Adrenal gland (tissue), 12 donors: Measurements from ENCODE around the gene CHRNA3. TPM values are rescaled to one million over a fixed set of nuclear protein-coding genes. Genes with fewer than 3 reads are reported as not detected.

ENCODE experiments used
- DNase-seq, 7 donors: peaks; one replicate each; pipeline ENCODE4 v3.0.0-alpha.2; 2019 to 2020
- H3K27ac ChIP-seq, 5 donors: fragments of 200-600 bp; sonication (generic) in 4 of 5; 1 replicate in 3 of 5; 2 replicates in 2 of 5; pipeline versions ENCODE4 v1.5.1 to v1.8.0; 2016 to 2020; ENCODE audit warnings: mild to moderate bottlenecking in 1 of 5
- H3K27me3 ChIP-seq: fragments of 200-600 bp; 2 replicates; pipeline ENCODE4 v1.8.0; 2021
- H3K36me3 ChIP-seq, 2 donors: fragments of 200-600 bp; replicated peaks in 1 of 2; 1 replicate in 1 of 2; 2 replicates in 1 of 2; pipeline versions ENCODE4 v1.5.1 to v1.8.0; 2018 to 2022
- H3K4me1 ChIP-seq, 2 donors: fragments of 200-600 bp; replicated peaks in 1 of 2; 1 replicate in 1 of 2; 2 replicates in 1 of 2; pipeline versions ENCODE4 v1.5.1 to v1.8.0; 2018 to 2021
- H3K4me3 ChIP-seq, 4 donors: fragments of 200-600 bp; sonication (generic) in 3 of 4; one replicate each; pipeline ENCODE4 v1.5.1; 2016 to 2018
- H3K9me3 ChIP-seq, 3 donors: fragments of 200-600 bp; sonication (generic) in 1 of 3; replicated peaks in 1 of 3; 1 replicate in 2 of 3; 2 replicates in 1 of 3; pipeline versions ENCODE4 v1.5.1 to v1.8.0; 2016 to 2021
- CTCF ChIP-seq, 6 experiments: fragments of 450-650 bp in 4 of 6; fragments of 200-600 bp in 2 of 6; sonication (generic) in 1 of 6; IDR thresholded peaks; 1 replicate in 5 of 6; 2 replicates in 1 of 6; pipeline versions ENCODE4 v1.5.1 to v1.8.0; 2016 to 2021; ENCODE audit warnings: antibody characterized with exemption in 6 of 6, mild to moderate bottlenecking in 2 of 6, moderate library complexity in 1 of 6
- POLR2A ChIP-seq, 2 donors: fragments of 450-650 bp; IDR thresholded peaks; one replicate each; pipeline ENCODE4 v1.6.1; 2017; ENCODE audit warnings: antibody characterized with exemption in 2 of 2, mild to moderate bottlenecking in 2 of 2, moderate library complexity in 1 of 2
- WGBS, 4 donors: extraction: QIAGEN DNeasy Blood & Tissue Kit in 2 of 4; methylation state at CpG; one replicate each; pipeline versions ENCODE4 v1.1.5 to v1.1.7; 2013 to 2017; 5-methylcytosine and 5-hydroxymethylcytosine counted together
- intact Hi-C, 2 donors: fragments of 100-400 bp; cut with DNase I; formaldehyde crosslinking; loops; one replicate each; pipeline versions ENCODE4 v1.14.1 to v1.15.0; 2022 to 2023
- polyA plus RNA-seq, 3 donors: library from polyadenylated mRNA; stranded (reverse); fragments of 200-250 nt in 2 of 3; fragments of 350-450 nt in 1 of 3; fragmentation: Illumina TruSeq in 1 of 3; extraction: RNeasy Lipid Tissue Mini Kit (QIAGEN cat#74804) in 1 of 3; gene quantifications; one replicate each; pipeline ENCODE4 v1.2.3, GENCODE V29; 2013 to 2014
- total RNA-seq, 9 donors: library from RNA; depleted of rRNA in 4 of 9; stranded (reverse); fragments of >200 nt in 4 of 9; fragments of 120-200 nt in 1 of 9; fragmentation: NEBNext Ultra II Directional in 1 of 9; extraction: Animal tissue kit (Norgen Biotek cat#: 25700) in 1 of 9; gene quantifications; one replicate each; pipeline versions ENCODE4 v1.1.0 to v1.2.4, GENCODE V29; 2013 to 2023
- donor health status: healthy with polysubstance abuse.
- donor health status: Bipolar disorder and iron deficiency.
- donor health status: DM: yes; HTN: yes; CAD: no.
- donor health status: DM: no; HTN: no; CAD: no.
- donor health status: DM: no; HTN: no; CAD: no.
- donor health status: DM: yes; HTN: yes; CAD: no.

CHRNA3 gene
- total and polyA plus RNA-seq, 12 donors: 0.43 to 62.6 (median 11.3) TPM

GRCh38 chr15:78666010-78666409, 45.2 kb upstream of the CHRNA3 start:
- H3K27me3 ChIP-seq: no peaks in the 10 kb centered on the region
- no peaks in the 10 kb centered on the region for H3K4me1 ChIP-seq
- intact Hi-C loops: no loop called here
- H3K9me3 ChIP-seq: no peaks in the 10 kb centered on the region
- no peak overlapping the region for H3K4me3 ChIP-seq
- no peak for TF ChIP-seq CTCF (IDR thresholded peaks at IDR 0.05)
- TF ChIP-seq POLR2A (IDR thresholded peaks at IDR 0.05): no peak
- no peak overlapping the region for H3K27ac ChIP-seq
- WGBS, 4 donors: 89 to 95% (median 93%) methylated on average over 6 of the region's 6 CpGs
- no peak for DNase-seq
- H3K36me3 ChIP-seq: no peaks in the 10 kb centered on the region

DNA sequence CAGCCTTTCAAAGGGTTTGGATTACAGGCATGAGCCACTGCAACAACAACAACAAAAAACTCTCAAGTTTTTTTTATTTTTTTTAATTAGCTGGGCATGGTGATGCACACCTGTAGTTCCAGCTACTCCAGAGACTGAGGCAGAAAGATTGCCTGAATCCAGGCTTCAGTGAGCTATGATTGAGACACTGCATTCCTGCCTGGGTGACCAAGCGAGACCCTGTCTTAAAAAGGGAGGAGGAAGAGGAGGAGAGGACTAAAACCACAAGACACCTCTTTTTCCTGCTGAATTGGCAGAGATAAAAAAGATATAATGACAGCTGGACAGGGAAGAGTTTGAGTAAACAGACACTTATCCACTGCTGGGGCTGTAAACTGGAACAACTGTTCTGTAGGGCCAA, 42.9 kb upstream of the CHRNA3 start:
- Histone ChIP-seq H3K9me3 (no peaks in the 10 kb centered on the region), H3K27ac (no peak overlapping the region), H3K4me1 (no peaks in the 10 kb centered on the region), H3K36me3 (no peaks in the 10 kb centered on the region), H3K4me3 (no peak overlapping the region), H3K27me3 (no peaks in the 10 kb centered on the region)
- no peak for DNase-seq
- intact Hi-C loops: no loop called here
- 77 to 94% (median 82%) methylated on average over 1 of the region's 1 CpG for WGBS, 4 donors
- TF ChIP-seq CTCF (IDR thresholded peaks at IDR 0.05): no peak
- no peak for TF ChIP-seq POLR2A (IDR thresholded peaks at IDR 0.05)

- WGBS, 4 donors: 45 to 54% (median 49%) methylated on average over 5 of the region's 5 CpGs
- TF ChIP-seq POLR2A (IDR thresholded peaks at IDR 0.05): no peak
- TF ChIP-seq CTCF (IDR thresholded peaks at IDR 0.05): no peak
- intact Hi-C loops: no loop called here
- DNase-seq: no peak
- Histone ChIP-seq H3K4me1 (no peaks in the 10 kb centered on the region), H3K27me3 (no peaks in the 10 kb centered on the region), H3K36me3 (no peaks in the 10 kb centered on the region), H3K9me3 (no peaks in the 10 kb centered on the region), H3K4me3 (no peak overlapping the region), H3K27ac (no peak overlapping the region)
These were observed 41.2 kb upstream of the CHRNA3 start for GRCh38 chr15:78662028-78662427.

DNA sequence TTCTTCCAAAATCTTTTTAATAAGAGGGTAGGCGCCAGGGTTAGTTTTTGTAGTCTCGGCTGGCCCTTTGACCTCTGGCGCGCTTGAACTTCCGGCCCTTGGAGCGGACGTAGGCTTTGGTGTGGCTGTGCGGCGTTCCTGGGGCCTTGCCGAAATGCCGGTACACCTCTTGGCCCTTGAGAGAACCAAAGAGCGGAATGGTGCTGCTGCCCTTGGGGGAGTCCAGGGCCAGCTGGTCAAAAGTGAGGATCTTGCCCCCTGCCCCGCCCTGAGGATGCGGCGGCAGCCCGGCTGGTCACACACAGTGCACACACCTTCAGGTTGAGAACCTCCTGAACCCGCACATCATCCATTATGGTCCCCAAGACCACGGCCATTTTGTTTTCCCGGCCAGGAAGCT, 40.2 kb upstream of the CHRNA3 start:
- DNase-seq: no peak
- no peaks in the 10 kb centered on the region for H3K27me3 ChIP-seq
- intact Hi-C loops: no loop called here
- TF ChIP-seq POLR2A (IDR thresholded peaks at IDR 0.05) (no peak), CTCF (IDR thresholded peaks at IDR 0.05) (no peak)
- no peaks in the 10 kb centered on the region for H3K9me3 ChIP-seq
- no peaks in the 10 kb centered on the region for H3K36me3 ChIP-seq
- H3K4me1 ChIP-seq: no peaks in the 10 kb centered on the region
- WGBS, 4 donors: 95 to 98% (median 96%) methylated on average over 15 to 19 of the region's 19 CpGs
- H3K27ac ChIP-seq: no peak overlapping the region
- H3K4me3 ChIP-seq: no peak overlapping the region
